GM10847 (cell line): ENCODE results near the gene MED13L.

ENCODE experiments used
- POLR2A ChIP-seq: IDR thresholded peaks from 2 replicates; pipeline ENCODE4 v1.6.1; 2011; ENCODE audit not compliant: insufficient read length; ENCODE audit errors: extremely low read depth

The MED13L gene

DNA sequence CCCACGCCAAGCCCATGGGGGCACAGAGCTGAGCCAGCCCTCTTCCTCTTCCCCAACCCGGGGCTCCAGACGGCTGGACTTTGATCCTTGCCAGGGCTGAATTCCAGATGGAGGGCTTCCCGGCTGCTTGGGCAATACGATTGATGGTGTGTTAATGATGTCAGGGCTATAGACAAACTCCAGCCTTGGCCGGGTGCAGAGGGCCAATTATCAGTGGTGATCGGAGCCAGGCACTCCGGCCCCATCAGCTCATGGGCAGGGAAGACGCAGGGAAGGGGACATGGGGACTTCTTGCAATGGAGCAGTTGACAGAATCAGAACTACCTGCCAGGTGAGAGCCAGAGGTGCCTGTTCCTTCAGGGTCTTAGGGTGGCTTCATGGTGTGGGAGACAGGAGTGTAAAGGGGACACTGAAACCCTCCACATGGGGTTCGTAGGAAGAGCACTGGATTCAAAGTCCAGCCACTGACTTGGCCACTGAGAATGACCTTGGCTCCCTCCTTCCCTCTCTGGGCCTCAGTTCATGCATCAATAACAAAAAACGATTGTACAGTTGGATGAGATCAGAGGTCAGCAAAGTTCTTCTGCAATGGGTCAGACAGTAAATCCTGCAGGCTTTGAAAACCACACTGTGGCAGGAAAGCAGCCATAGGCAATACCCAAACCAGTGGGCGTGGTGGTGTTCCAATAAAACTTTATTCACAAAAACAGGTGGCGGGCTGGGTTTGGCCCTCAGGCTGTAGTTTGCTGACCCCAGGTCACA is 333.7 kb downstream of the MED13L start:
- TF ChIP-seq POLR2A: no peak

DNA sequence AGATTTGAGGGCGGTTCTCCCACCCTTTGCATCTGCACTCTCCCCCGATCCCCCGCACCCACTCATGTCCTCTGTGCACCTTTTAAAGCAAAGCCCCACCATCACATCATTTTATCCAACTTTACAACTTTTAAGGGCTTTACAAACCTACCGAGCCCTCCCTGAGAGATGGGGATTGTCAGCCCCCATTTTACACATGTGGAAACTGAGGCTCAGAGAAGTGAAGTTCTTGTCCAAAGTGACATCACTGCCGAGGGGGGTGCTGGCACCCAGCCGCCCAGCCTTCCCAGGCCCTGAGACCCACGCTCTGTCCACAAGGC is 334.2 kb downstream of the MED13L start:
- no peak for TF ChIP-seq POLR2A

DNA sequence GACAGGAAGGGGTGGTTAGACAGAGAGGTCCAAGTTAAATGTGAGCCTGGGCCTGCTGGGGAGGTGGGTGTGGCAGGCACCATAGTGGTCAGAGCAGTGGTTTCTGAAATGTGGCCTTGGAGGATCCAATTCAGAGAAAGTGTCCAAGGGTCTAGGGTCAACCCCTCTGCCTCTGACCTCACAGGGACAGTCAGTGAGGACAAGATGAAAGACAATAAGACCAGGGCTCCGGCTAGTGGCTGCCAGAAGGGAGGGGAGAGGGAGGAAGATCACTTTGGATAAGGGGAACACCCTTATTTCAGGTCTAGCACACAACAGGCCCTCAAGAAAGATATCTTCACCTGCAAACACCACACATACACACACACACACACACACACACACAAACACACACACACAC is 335.1 kb downstream of the MED13L start:
- TF ChIP-seq POLR2A: no peak

DNA sequence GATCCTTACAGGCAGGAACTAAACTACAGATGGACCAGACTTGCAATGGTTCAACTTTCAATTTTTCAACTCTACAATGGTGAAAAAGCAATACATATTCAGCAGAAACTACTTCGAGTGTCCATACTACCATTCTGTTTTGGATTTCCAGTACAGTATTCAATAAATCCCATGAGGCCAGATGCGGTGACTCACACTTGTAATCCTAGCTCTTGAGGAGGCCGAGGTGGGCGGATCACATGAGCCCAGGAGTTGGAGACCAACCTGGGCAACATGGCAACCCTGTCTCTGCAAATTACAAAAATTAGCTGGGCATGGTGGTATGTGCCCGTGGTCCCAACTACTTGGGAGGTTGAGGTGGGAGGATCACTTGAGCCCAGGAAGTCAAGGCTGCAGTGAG is 336.1 kb downstream of the MED13L start:
- TF ChIP-seq POLR2A: no peak

DNA sequence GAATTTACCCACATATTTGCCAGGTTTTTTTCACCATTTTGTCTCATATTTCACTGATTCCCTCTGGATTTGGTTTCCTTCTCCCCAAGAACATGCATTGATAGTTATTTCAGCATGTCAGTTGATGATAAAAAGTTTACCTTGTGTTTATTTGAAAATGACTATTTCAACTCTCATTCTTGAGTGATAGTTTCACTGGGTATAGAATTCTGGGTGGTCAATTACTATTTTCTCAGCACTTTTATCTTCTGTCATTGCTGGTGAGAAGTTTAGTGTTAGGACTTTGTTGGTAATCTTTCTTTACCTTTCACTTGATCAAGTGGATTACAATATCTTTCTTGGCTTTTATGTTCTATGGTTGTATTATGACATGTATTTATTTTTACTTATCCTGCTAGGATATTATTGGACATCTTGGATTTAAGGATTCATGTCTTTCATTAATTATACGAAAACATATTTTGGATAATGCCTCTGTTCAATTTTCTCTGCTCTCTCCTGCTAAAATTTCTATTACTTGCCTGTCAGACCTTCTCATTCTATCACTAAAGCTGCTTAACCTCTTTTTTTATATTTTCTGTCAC is 338.6 kb downstream of the MED13L start:
- TF ChIP-seq POLR2A: no peak

DNA sequence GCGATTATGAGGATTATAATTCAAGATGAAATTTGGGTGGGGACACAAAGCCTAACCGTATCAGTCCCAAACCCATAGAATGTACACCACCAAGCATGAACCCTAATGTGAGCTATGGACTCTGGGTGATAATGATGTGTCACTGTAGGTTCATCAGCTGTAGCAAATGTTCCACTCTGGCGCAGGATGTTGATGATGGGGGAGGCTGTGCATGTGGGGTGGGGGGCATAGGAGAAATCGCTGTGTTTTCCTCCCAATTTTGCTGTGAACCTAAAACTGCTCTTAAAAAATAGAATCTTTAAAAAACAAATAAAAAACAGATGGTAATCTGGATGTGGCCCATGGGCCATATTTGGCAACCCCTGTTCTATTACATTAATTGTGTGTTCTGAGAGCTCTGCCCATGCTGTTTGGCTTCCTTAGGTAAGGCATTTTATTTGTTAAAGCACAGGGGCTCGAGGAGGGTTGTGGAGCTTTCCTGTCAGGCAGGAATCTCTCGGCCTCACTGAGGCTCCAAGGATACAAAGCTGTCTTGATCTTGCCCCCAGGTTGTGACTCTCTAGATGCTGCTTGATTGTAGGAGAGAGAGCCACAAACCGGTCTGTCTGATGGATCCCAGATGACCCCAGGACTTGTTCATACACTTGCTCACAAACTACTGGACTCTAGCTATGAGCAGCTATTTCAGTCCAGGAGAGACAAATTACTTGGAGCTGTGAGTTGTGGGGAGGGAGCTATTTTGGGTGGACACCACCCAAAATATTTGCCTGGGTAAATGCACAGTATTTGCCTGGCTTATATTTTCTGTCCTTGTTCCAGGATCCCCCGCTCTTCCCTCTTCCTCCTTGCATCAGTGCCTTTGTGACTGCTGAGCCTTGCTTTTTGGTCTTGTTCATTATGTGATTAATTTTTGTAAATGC is 340.2 kb downstream of the MED13L start:
- no peak for TF ChIP-seq POLR2A

DNA sequence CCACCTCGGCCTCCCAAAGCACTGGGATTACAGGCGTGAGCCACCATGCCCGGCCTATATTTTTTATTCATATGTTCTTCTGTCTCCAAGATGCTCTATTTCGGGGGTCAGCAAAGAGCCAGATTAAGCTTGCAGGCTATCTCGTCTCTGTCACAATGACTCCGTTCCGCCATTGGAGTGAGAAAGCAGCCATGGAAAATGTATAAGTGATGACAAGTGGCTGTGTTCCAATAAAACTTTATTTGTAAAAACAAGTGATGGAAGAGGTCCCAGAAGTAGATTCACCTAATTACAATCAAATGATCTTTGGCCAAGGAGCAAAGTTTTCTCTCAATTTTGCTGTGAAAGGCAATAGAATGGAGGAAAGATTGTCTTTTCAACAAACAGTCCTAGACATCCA is 342.6 kb downstream of the MED13L start:
- TF ChIP-seq POLR2A: no peak

DNA sequence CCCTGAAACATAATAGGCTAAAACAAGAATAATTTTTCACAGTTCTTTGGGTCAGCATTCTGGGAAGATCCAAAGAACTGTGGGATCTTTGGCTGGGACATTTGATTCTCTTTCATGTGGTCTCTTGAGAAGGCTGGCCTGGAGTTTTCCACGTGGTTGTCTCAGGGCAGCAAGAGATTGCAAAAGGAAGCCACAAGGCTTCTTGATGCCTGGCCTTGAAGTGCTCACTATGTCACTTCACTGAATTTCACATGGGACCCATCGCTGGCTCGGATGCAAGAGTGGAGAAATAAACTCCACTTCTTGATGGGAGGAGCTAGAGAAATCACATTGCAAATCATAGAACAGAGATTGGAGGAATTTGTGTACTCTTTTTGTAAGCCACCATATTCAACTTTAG is 343.4 kb downstream of the MED13L start:
- TF ChIP-seq POLR2A: no peak

DNA sequence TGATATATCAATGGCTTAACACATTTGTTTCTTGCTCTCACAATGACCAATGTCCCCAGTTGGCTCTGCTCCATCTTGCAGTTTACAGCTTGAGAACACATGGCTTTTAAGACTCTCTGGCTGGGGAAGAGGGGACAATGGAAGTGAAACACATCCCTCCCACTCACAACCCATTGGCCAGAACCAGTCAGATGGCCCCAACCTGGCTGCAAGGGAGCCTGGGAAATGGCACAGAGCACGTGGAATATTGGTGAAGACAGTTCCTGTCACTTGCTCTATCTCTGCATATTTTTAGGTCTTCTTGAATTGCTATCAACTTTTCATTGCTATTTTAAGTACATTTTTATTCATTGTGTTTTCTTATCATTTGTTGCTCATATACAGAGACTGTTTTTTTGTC is 345.4 kb downstream of the MED13L start:
- TF ChIP-seq POLR2A: no peak

DNA sequence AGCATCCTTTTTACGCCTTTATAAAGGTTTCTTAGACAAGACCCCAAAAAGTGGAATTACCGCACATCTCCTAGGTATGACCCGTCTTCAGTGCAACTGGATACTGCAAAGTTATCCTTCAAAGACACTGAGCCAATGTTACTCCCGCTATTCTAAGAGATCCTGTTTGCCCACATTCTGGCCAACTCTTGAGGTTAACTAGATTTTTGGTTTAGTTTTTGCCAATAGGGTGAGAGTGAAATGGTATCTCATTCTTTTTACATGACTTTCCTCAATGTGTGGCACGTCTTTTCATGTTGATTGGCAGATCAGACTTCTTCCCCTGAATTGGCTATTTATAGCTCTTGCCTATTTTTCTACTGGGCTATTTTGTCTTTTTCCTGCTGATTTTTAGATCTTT is 347.2 kb downstream of the MED13L start:
- TF ChIP-seq POLR2A: no peak

DNA sequence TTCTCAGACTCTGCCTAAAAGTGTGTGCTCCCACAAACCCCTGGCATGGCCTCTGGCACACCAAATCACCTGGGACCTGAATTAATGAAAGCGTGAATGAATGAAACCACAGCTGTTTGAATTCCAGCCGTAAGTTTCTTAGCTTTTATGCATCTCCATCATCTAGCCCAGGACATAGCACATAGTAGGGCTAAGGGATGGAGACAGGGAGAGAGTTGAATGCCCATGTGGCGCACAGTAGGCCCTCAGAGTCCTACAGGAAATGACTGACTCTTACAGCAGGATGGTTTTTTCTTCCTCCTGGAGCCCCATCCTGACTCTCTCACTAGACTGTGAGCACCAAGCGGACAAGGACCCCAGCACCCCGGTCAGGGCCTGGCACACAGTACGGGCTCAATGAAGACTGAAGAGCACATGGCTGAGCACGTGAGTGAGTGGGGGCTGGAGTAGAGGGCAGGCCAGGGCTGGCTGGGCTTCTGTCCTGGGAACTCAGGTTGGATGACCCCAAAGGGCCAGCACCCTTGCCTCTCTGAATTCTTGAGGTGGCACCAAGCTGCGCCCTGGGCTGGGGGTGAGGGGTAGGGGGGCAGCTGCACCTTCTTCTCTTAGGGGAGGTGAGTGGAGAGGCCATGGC is 351.3 kb downstream of the MED13L start:
- TF ChIP-seq POLR2A: no peak

DNA sequence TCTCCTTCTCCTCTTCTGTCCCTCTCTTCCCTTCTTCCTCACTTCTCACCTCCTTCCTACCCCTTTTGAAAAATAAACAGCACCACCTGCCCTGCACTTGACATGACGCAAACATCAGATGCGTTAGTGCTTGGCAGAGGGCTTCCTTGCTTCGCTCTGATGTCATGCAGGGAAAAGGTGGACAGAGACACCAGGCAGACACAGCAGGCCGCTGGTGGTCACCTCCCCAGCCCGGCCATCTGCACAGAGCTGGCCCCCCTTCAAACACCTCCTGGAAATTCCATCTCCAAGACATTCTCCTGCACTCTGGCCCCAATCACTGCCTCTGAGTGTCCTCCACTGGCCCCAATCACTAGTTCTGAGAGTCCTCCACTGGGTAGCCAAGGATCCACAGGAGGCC is 353.6 kb downstream of the MED13L start:
- no peak for TF ChIP-seq POLR2A

DNA sequence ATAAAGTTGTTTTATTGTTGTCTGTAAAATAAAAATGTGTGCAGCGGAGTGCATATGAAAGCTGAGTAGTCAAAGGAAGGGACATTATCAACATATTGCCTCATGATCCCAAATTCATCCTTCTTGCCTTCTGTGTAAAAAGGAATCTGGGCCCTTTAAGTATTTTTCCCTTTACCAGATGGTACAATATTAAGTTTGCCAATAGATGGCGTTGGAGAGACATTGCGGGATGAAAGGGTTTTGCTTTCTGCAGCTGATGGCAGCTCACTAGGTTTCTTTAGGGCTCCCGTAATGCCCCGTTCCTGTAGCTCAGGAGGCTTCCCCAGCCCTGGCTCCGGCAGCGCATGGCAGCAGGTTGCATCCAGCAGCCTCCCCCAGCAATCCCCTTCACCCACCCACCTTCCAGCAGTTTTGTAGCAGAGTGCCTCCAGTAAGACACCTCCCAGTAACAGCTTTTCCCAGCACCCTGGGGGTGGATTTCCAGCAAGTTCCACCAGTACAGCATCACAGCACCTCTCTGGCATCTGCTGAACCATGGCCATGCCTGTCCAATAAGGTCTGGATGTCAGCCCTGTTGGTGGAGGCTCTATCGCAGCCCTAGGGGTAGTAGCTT is 354.4 kb downstream of the MED13L start:
- TF ChIP-seq POLR2A: no peak

DNA sequence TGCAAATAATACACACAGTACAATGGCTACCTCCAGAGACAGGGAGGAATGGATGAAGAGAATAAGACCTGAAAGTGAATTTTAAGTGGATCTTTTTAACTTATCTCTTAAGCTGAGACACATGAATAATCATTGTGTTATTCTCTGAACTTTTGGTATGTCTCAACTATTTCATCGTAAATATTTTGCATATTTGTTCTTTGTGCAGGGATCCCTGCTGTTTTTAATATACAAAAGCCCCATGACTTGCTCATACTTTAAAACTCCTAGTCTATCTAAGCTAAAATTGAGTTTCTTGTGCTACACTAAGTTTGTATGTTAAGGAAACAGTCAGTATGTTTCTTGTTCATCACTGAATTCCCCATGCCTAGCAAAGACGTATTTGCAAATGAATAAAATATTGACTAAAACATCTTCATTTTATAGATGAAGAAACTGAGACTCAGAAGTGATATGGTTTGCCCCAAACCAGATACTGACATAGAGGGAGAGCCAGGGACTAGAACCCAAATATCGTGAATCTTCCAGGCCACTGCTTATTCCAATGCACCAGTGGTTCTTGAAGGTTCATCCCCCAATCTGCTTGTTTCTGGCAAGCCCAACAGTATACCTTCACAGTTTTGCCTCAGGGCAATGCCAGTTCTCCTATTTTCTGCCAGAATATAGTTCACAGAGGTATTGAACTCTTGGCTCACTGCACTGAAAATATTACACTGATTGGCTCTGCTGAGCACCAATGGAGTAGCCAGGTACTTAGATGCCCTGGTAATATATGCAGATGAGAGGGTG is 356.9 kb downstream of the MED13L start:
- TF ChIP-seq POLR2A: no peak
